ENCODE results near the gene TAGLN.
"Not testable (repeated sequence)": the region's sequence is repeated elsewhere in the genome, so short reads cannot be mapped to it uniquely, and the experiment has no call there.

TAGLN gene

GRCh38 chr11:117180020-117180419 lies 19.1 kb upstream of the TAGLN start:
- DNase-seq (ENCODE audit: low read depth, low spot score), result no peak
- no peak for TF ChIP-seq CTCF (IDR thresholded peaks at IDR 0.05; ENCODE audit: low read depth, low read length)
- peak overlapping the region; percentile 75 for H3K4me3 ChIP-seq (ENCODE audit: low read depth, low read length)
- in situ Hi-C loops (cut with HindIII; ENCODE audit: low sequenced_read_pairs), result no loop called here

GRCh38 chr11:117180661-117181585 lies 18.2 kb upstream of the TAGLN start:
- DNase-seq (ENCODE audit: low read depth, low spot score), result peak; percentile 63
- peak; percentile 74 for TF ChIP-seq CTCF (IDR thresholded peaks at IDR 0.05; ENCODE audit: low read depth, low read length)
- in situ Hi-C loops (cut with HindIII; ENCODE audit: low sequenced_read_pairs), result no loop called here
- H3K4me3 ChIP-seq (ENCODE audit: low read depth, low read length), result no peak overlapping the region

GRCh38 chr11:117181586-117182550 lies 17.3 kb upstream of the TAGLN start:
- no peak for DNase-seq (ENCODE audit: low read depth, low spot score)
- no peak overlapping the region for H3K4me3 ChIP-seq (ENCODE audit: low read depth, low read length)
- in situ Hi-C loops (cut with HindIII; ENCODE audit: low sequenced_read_pairs), result no loop called here
- no peak for TF ChIP-seq CTCF (IDR thresholded peaks at IDR 0.05; ENCODE audit: low read depth, low read length)

- TF ChIP-seq CTCF (IDR thresholded peaks at IDR 0.05; ENCODE audit: low read depth, low read length), result no peak
- no peak for DNase-seq (ENCODE audit: low read depth, low spot score)
- in situ Hi-C loops (cut with HindIII; ENCODE audit: low sequenced_read_pairs), result no loop called here
- no peak overlapping the region for H3K4me3 ChIP-seq (ENCODE audit: low read depth, low read length)
These were observed 16.6 kb upstream of the TAGLN start for GRCh38 chr11:117182551-117182935.

- in situ Hi-C loops (cut with HindIII; ENCODE audit: low sequenced_read_pairs); DNase-seq (ENCODE audit: low read depth, low spot score); H3K4me3 ChIP-seq (ENCODE audit: low read depth, low read length): not testable (repeated sequence)
These were observed 16.0 kb upstream of the TAGLN start for GRCh38 chr11:117183178-117183577.

- DNase-seq (ENCODE audit: low read depth, low spot score), result no peak
- H3K4me3 ChIP-seq (ENCODE audit: low read depth, low read length), result no peak overlapping the region
- TF ChIP-seq CTCF (IDR thresholded peaks at IDR 0.05; ENCODE audit: low read depth, low read length), result no peak
- in situ Hi-C loops (cut with HindIII; ENCODE audit: low sequenced_read_pairs), result no loop called here
These were observed 15.3 kb upstream of the TAGLN start for GRCh38 chr11:117183724-117184349.
